OCI-LY3 (cell line): ENCODE data around the gene CR1L.
"Not testable (repeated sequence)": the region's sequence is repeated elsewhere in the genome, so short reads cannot be mapped to it uniquely, and the experiment has no call there.

ENCODE experiments used
- H2AFZ ChIP-seq: fragments of 200-600, 300-600 bp; shearing (Covaris generic); 2 replicates; pipeline ENCODE4 v1.6.0; 2014; ENCODE audit warnings: antibody characterized with exemption, low read depth, low read length
- H3K27ac ChIP-seq: fragments of 200-600, 300-600 bp; sonication (generic); 2 replicates; pipeline ENCODE4 v1.5.1; 2014; ENCODE audit warnings: mild to moderate bottlenecking, low read length, moderate library complexity, mixed read lengths
- H3K27me3 ChIP-seq: fragments of 200-600, 300-600 bp; sonication (generic); 2 replicates; pipeline ENCODE4 v1.6.1; 2014; ENCODE audit warnings: low read depth, low read length, mixed read lengths
- H3K36me3 ChIP-seq: fragments of 200-600, 300-600 bp; sonication (generic); replicated peaks from 2 replicates; pipeline ENCODE3; 2014; ENCODE audit warnings: low read depth, low read length, mixed read lengths
- H3K4me1 ChIP-seq: fragments of 300-600, 200-600 bp; sonication (generic); 2 replicates; pipeline ENCODE4 v1.6.1; 2014; ENCODE audit warnings: low read length, mixed read lengths
- H3K4me2 ChIP-seq: fragments of 200-600, 300-600 bp; sonication (generic); 2 replicates; pipeline ENCODE4 v1.6.1; 2014; ENCODE audit warnings: low read length, mixed read lengths
- H3K4me3 ChIP-seq: fragments of 300-600, 200-600 bp; sonication (generic); 2 replicates; pipeline ENCODE4 v1.5.1; 2014; ENCODE audit warnings: antibody characterized with exemption, mild to moderate bottlenecking, low read length, moderate library complexity
- H3K79me2 ChIP-seq: fragments of 300-600, 200-600 bp; shearing (Covaris generic); 2 replicates; pipeline ENCODE4 v1.6.1; 2014; ENCODE audit warnings: mild to moderate bottlenecking, low read length, mixed read lengths
- H3K9ac ChIP-seq: fragments of 300-600, 200-600 bp; shearing (Covaris generic); 2 replicates; pipeline ENCODE4 v1.6.0; 2014; ENCODE audit warnings: mild to moderate bottlenecking, low read length, moderate library complexity
- H3K9me3 ChIP-seq: fragments of 200-600, 300-600 bp; shearing (Covaris generic); 2 replicates; pipeline ENCODE4 v1.6.1; 2014; ENCODE audit warnings: low read length, mixed read lengths; ENCODE audit not compliant: insufficient read depth
- H4K20me1 ChIP-seq: fragments of 200-600, 300-600 bp; sonication (generic); 2 replicates; pipeline ENCODE4 v1.6.1; 2016; ENCODE audit warnings: low read length, mixed read lengths; ENCODE audit not compliant: insufficient read depth
- EZH2phosphoT487 ChIP-seq: fragments of 200-600 bp; shearing (Covaris generic); IDR thresholded peaks from 2 replicates; pipeline ENCODE4 v1.6.1; 2018; ENCODE audit warnings: antibody characterized with exemption, mixed run types, low read depth
- TF ChIP-seq, protein P1 (sequence below): fragments of 200-600, 300-600 bp; sonication (generic); IDR thresholded peaks from 2 replicates; pipeline ENCODE4 v1.5.1; 2014; ENCODE audit warnings: antibody characterized with exemption, low read length, low read depth

The CR1L gene

DNA sequence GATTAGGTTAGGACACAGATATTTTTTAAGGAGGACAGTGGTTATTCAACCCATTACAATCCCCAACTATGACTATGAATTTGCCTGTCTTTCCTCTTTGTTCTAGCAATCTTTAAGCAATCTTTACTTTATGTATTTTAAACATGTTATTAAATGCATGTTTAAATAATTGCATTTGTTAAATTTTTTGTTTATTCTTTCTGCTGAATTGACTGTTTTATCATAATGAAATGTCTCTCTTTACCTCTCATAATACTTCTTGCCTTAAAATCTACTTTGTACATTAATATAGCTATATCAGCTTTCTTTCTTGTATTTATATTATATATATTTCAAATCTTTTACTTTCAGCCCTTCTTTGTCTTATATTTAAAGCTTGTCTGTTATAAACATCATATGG is 46.1 kb downstream of the CR1L start:
- Histone ChIP-seq H3K4me2 (no peak overlapping the region), H3K27ac (no peak overlapping the region), H3K4me1 (no peaks in the 10 kb centered on the region), H3K79me2 (no peaks in the 10 kb centered on the region), H3K36me3 (no peaks in the 10 kb centered on the region), H3K27me3 (peaks cover 15% of the 10 kb centered on the region), H3K4me3 (no peak overlapping the region), H3K9me3 (no peaks in the 10 kb centered on the region), H3K9ac (no peak overlapping the region), H2AFZ (no peak overlapping the region), H4K20me1 (no peaks in the 10 kb centered on the region)
- TF ChIP-seq, protein P1, sequence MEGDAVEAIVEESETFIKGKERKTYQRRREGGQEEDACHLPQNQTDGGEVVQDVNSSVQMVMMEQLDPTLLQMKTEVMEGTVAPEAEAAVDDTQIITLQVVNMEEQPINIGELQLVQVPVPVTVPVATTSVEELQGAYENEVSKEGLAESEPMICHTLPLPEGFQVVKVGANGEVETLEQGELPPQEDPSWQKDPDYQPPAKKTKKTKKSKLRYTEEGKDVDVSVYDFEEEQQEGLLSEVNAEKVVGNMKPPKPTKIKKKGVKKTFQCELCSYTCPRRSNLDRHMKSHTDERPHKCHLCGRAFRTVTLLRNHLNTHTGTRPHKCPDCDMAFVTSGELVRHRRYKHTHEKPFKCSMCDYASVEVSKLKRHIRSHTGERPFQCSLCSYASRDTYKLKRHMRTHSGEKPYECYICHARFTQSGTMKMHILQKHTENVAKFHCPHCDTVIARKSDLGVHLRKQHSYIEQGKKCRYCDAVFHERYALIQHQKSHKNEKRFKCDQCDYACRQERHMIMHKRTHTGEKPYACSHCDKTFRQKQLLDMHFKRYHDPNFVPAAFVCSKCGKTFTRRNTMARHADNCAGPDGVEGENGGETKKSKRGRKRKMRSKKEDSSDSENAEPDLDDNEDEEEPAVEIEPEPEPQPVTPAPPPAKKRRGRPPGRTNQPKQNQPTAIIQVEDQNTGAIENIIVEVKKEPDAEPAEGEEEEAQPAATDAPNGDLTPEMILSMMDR: no peak

DNA sequence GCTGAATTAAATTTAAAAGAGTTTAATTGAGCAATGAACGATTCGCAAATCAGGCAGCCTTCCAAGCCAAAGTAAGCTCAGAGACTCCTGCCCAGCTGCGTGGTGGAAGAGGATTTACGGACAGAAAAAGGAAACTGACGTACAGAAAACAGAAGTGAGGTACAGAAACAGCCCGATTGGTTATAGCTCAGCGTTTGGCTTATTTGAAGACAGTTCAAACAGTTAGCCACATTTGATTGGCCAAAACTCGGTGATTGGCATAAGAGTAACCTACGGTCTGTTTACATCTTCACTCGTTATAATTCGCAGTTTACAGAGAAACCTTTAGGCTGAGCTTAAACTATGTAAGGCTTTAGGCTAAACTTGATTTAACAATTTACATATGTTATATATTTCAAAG is 46.9 kb downstream of the CR1L start:
- H3K4me2 ChIP-seq: no peak overlapping the region
- TF ChIP-seq EZH2phosphoT487: no peak
- TF ChIP-seq, protein P1: no peak
- H3K4me1 ChIP-seq: no peaks in the 10 kb centered on the region
- H2AFZ ChIP-seq: no peak overlapping the region
- H3K9me3 ChIP-seq: no peaks in the 10 kb centered on the region
- no peak overlapping the region for H3K4me3 ChIP-seq
- no peak overlapping the region for H3K9ac ChIP-seq
- no peaks in the 10 kb centered on the region for H3K79me2 ChIP-seq
- H3K36me3 ChIP-seq: no peaks in the 10 kb centered on the region
- peaks cover 11% of the 10 kb centered on the region for H3K27me3 ChIP-seq
- no peaks in the 10 kb centered on the region for H4K20me1 ChIP-seq
- H3K27ac ChIP-seq: no peak overlapping the region

DNA sequence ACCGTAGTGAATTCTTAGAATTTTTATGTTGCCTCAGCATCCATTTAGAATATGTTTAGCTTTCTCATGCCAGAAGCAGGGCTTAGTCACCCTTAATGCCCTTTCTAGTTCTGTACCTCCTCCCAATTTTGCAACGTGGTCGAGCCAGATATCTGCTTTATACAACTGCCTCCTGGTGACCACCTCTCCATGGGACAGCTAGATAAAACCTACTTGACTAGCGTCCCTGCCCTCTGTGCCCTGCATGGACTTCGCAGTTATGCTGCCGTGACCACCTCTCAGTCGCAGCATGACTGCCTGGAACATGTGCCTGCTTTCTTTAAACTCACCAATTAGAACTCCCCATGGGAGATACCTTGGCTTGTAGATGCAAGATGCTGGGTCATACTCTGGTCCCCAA is 47.4 kb downstream of the CR1L start:
- H3K9me3 ChIP-seq, H3K4me2 ChIP-seq, H3K4me3 ChIP-seq: not testable (repeated sequence)

DNA sequence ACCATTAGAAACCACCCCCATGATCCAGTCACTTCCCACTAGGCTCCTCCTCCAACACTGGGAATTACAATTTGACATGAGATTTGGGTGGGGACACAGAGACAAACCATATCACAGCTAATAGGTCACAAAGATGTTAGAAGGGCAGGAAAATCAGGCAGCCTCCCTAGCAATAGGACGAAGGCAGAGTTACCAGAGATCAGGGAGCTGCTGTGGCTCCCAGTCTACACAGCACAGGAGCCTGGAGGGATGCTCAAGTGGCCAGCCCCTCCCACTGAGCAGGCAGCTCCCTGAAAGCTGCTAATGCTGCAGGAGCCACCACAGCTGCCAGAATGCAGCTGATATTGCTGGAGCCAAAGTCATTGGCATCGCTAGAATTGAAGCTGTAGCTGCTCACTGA is 51.0 kb downstream of the CR1L start:
- H3K79me2 ChIP-seq: no peaks in the 10 kb centered on the region
- H3K9me3 ChIP-seq: no peaks in the 10 kb centered on the region
- H3K27me3 ChIP-seq: peaks cover 6% of the 10 kb centered on the region
- no peaks in the 10 kb centered on the region for H3K4me1 ChIP-seq
- H3K4me3 ChIP-seq: no peak overlapping the region
- no peak overlapping the region for H3K4me2 ChIP-seq
- H3K36me3 ChIP-seq: no peaks in the 10 kb centered on the region
- no peaks in the 10 kb centered on the region for H4K20me1 ChIP-seq
- TF ChIP-seq, protein P1: no peak
- TF ChIP-seq EZH2phosphoT487: no peak
- H3K27ac ChIP-seq: no peak overlapping the region
- H3K9ac ChIP-seq: no peak overlapping the region
- no peak overlapping the region for H2AFZ ChIP-seq

More for the DNA sequence above, 47.4 kb downstream of the CR1L start:
- H3K27ac ChIP-seq, H3K79me2 ChIP-seq, H3K9ac ChIP-seq, H4K20me1 ChIP-seq, H3K36me3 ChIP-seq, H2AFZ ChIP-seq, H3K4me1 ChIP-seq: not testable (repeated sequence)
- H3K27me3 ChIP-seq: peaks cover 11% of the 10 kb centered on the region
